H9 (cell line): ENCODE measurements around the gene NGFR. TPM values are rescaled to one million over a fixed set of nuclear protein-coding genes. Genes with fewer than 3 reads are reported as not detected.

Experiments
- DNase-seq: peaks from one replicate; pipeline ENCODE4 v3.0.0-alpha.2; 2017
- H2AFZ ChIP-seq: one replicate; pipeline ENCODE4 v1.6.1; 2013; ENCODE audit warnings: mild to moderate bottlenecking, low read length, control low read depth, moderate library complexity
- H2AK5ac ChIP-seq: 2 replicates; pipeline ENCODE4 v1.6.1; 2013; ENCODE audit warnings: low read length, control low read depth, mixed read lengths; ENCODE audit not compliant: insufficient read length
- H2BK120ac ChIP-seq: one replicate; pipeline ENCODE4 v1.6.1; 2013; ENCODE audit warnings: low read depth, mild to moderate bottlenecking, low read length, control low read depth, inconsistent platforms; ENCODE audit not compliant: poor library complexity, severe bottlenecking
- H2BK12ac ChIP-seq: 2 replicates; pipeline ENCODE4 v1.6.1; 2013; ENCODE audit warnings: low read length, control low read depth, mixed read lengths, low read depth; ENCODE audit not compliant: insufficient read length
- H2BK15ac ChIP-seq: 2 replicates; pipeline ENCODE4 v1.6.1; 2013; ENCODE audit warnings: low read depth, low read length, control low read depth
- H2BK20ac ChIP-seq: one replicate; pipeline ENCODE4 v1.6.1; 2013; ENCODE audit warnings: low read depth, mild to moderate bottlenecking, low read length, control low read depth, inconsistent platforms; ENCODE audit not compliant: poor library complexity, severe bottlenecking
- H2BK5ac ChIP-seq: 2 replicates; pipeline ENCODE4 v1.6.1; 2013; ENCODE audit warnings: low read length, control low read depth, mixed read lengths; ENCODE audit not compliant: insufficient read length
- H3K14ac ChIP-seq: 2 replicates; pipeline ENCODE4 v1.6.1; 2013; ENCODE audit warnings: low read length, control low read depth; ENCODE audit not compliant: insufficient read depth
- H3K18ac ChIP-seq: 2 replicates; pipeline ENCODE4 v1.6.1; 2013; ENCODE audit warnings: low read depth, mild to moderate bottlenecking, mixed read lengths, low read length, control low read depth; ENCODE audit not compliant: insufficient read length
- H3K23ac ChIP-seq: 2 replicates; pipeline ENCODE4 v1.6.1; 2013; ENCODE audit warnings: low read length, control low read depth, mixed read lengths, low read depth; ENCODE audit not compliant: insufficient read length
- H3K23me2 ChIP-seq: 2 replicates; pipeline ENCODE4 v1.6.1; 2013; ENCODE audit warnings: low read depth, mild to moderate bottlenecking, mixed read lengths, low read length, control low read depth; ENCODE audit not compliant: insufficient read length, poor library complexity, severe bottlenecking
- H3K27ac ChIP-seq: 2 replicates; pipeline ENCODE4 v1.5.1; 2013; ENCODE audit warnings: low read length, control low read depth, mixed read lengths, low read depth; ENCODE audit not compliant: insufficient read length
- H3K27me3 ChIP-seq: 2 replicates; pipeline ENCODE4 v1.6.1; 2013; ENCODE audit warnings: low read length, control low read depth, inconsistent platforms; ENCODE audit not compliant: insufficient read depth
- H3K4ac ChIP-seq: 2 replicates; pipeline ENCODE4 v1.6.1; 2013; ENCODE audit warnings: low read depth, mild to moderate bottlenecking, control low read depth, inconsistent platforms, low read length, moderate library complexity
- H3K4me1 ChIP-seq: 2 replicates; pipeline ENCODE4 v1.6.1; 2013; ENCODE audit warnings: low read length, control low read depth, inconsistent platforms; ENCODE audit not compliant: insufficient read depth
- H3K4me2 ChIP-seq: 2 replicates; pipeline ENCODE4 v1.6.1; 2013; ENCODE audit warnings: low read length, control low read depth, mixed read lengths; ENCODE audit not compliant: insufficient read length, insufficient read depth
- H3K56ac ChIP-seq: 2 replicates; pipeline ENCODE4 v1.6.1; 2013; ENCODE audit warnings: low read depth, mild to moderate bottlenecking, mixed read lengths, low read length, control low read depth; ENCODE audit not compliant: insufficient read length
- H3K79me1 ChIP-seq: 2 replicates; pipeline ENCODE4 v1.6.1; 2013; ENCODE audit warnings: low read depth, mild to moderate bottlenecking, moderate library complexity, low read length, control low read depth, inconsistent platforms; ENCODE audit not compliant: insufficient read depth, poor library complexity, severe bottlenecking
- H3K79me2 ChIP-seq: 2 replicates; pipeline ENCODE4 v1.6.1; 2013; ENCODE audit warnings: low read length, control low read depth, inconsistent platforms; ENCODE audit not compliant: insufficient read depth
- H3K9ac ChIP-seq: 2 replicates; pipeline ENCODE4 v1.6.1; 2013; ENCODE audit warnings: low read length, control low read depth, mixed read lengths; ENCODE audit not compliant: insufficient read length; ENCODE audit errors: extremely low read depth
- H3K9me3 ChIP-seq: one replicate; pipeline ENCODE4 v1.6.1; 2013; ENCODE audit warnings: low read depth, low read length, inconsistent platforms; ENCODE audit not compliant: control insufficient read depth
- H3T11ph ChIP-seq: one replicate; pipeline ENCODE4 v1.6.1; 2013; ENCODE audit warnings: mild to moderate bottlenecking, low read length, control low read depth, inconsistent platforms
- H4K20me1 ChIP-seq: one replicate; pipeline ENCODE4 v1.6.1; 2013; ENCODE audit not compliant: control insufficient read depth, insufficient read length, insufficient read depth
- H4K5ac ChIP-seq: 2 replicates; pipeline ENCODE4 v1.6.1; 2013; ENCODE audit warnings: low read depth, mild to moderate bottlenecking, mixed read lengths, low read length, control low read depth; ENCODE audit not compliant: insufficient read length
- H4K8ac ChIP-seq: replicated peaks from 2 replicates; pipeline ENCODE4 v1.6.1; 2013; ENCODE audit warnings: low read length, control low read depth, mixed read lengths, low read depth; ENCODE audit not compliant: insufficient read length
- H4K91ac ChIP-seq: 2 replicates; pipeline ENCODE4 v1.6.1; 2013; ENCODE audit warnings: low read depth, mild to moderate bottlenecking, moderate library complexity, mixed read lengths, low read length, control low read depth; ENCODE audit not compliant: insufficient read length
- H3K27ac Mint-ChIP-seq, 3 experiments: 2 replicates in 2 of 3; 3 replicates in 1 of 3; pipeline ENCODE4 v1.8.0; 2020 to 2021; ENCODE audit warnings: mixed read lengths in 3 of 3, mild to moderate bottlenecking in 1 of 3, moderate library complexity in 1 of 3
- H3K27me3 Mint-ChIP-seq: 2 replicates; pipeline ENCODE4 v1.8.0; 2021; ENCODE audit warnings: low read depth, mild to moderate bottlenecking, moderate library complexity, mixed read lengths
- H3K36me3 Mint-ChIP-seq, 3 experiments: 2 replicates in 2 of 3; 3 replicates in 1 of 3; pipeline ENCODE4 v1.8.0; 2020 to 2021; ENCODE audit warnings: low read depth in 3 of 3, mixed read lengths in 3 of 3; ENCODE audit not compliant: insufficient read depth in 1 of 3
- H3K4me1 Mint-ChIP-seq, 2 experiments: 2 replicates each; pipeline ENCODE4 v1.8.0; 2020; ENCODE audit warnings: mixed read lengths in 2 of 2
- H3K4me3 Mint-ChIP-seq, 2 experiments: 2 replicates in 1 of 2; 3 replicates in 1 of 2; pipeline ENCODE4 v1.8.0; 2020 to 2021; ENCODE audit warnings: mild to moderate bottlenecking in 2 of 2, mixed read lengths in 2 of 2, moderate library complexity in 1 of 2
- H3K9me3 Mint-ChIP-seq, 2 experiments: 2 replicates in 1 of 2; 3 replicates in 1 of 2; pipeline ENCODE4 v1.8.0; 2020; ENCODE audit warnings: mild to moderate bottlenecking in 2 of 2, mixed read lengths in 2 of 2, moderate library complexity in 1 of 2
- WGBS: extraction: QIAGEN DNeasy Blood & Tissue Kit; methylation state at CpG from one replicate; pipeline ENCODE4 v1.1.7; 2013; ENCODE audit warnings: missing lambda C conversion rate, low lambda C conversion rate, mixed read lengths; ENCODE audit not compliant: insufficient read length; ENCODE audit errors: extremely low coverage; 5-methylcytosine and 5-hydroxymethylcytosine counted together
- total RNA-seq: library from RNA; stranded (reverse); gene quantifications from 2 replicates; pipeline ENCODE4 v1.2.1, GENCODE V29; 2021
- TF ChIP-seq, protein P1 (sequence below): fragments of 200-600 bp; sonication (generic); conservative IDR thresholded peaks from 3 replicates; pipeline ENCODE4 v1.8.0; 2021; ENCODE audit warnings: antibody characterized with exemption, mild to moderate bottlenecking

NGFR gene
- total RNA-seq, 1 experiment from 2014 or later, result 9.6 TPM

DNA sequence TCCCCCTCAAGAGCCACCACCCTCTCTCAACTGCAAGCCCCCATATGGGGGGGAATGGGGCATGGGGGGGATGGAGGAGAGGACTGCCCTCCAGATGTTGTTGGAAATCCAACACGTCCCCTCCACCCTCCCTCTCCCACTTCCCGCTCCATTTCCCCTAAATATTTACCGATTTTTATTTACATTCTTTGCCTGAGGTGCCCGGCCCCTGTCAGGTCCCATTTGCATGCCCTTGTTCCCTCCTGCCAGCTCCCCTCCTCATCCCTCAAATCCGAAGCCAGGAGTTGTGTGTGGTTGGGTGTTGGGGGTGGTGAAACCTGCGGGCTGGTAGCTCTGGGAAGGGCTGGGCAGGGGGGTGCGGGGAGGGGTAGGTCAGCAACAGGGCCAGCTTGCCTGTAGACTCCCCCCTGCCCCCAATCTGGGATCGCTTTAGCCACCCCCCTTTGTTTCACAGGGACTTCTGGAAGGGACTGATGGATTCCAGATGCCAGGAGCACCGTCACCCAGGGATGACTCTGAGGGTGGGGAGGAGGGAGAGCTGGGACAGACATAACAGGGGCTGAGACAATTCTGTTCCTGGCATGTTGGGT, 39.7 kb upstream of the NGFR start:
- Mint-ChIP-seq H3K27me3 (peaks cover 11% of the 10 kb centered on the region), H3K27ac (no peak overlapping the region), H3K4me3 (no peak overlapping the region), H3K36me3 (no peaks in the 10 kb centered on the region), H3K9me3 (no peaks in the 10 kb centered on the region; a peak in 1 of 5 replicates), H3K4me1 (peaks cover 46 to 51% of the 10 kb centered on the region in 2 experiments)
- Histone ChIP-seq H3K27ac (no peak overlapping the region), H2AFZ (no peak overlapping the region), H3K23ac (no peak overlapping the region), H3K56ac (no peak overlapping the region), H2BK20ac (no peak overlapping the region), H4K5ac (no peak overlapping the region), H3K9ac (no peak overlapping the region), H3K9me3 (no peaks in the 10 kb centered on the region), H3K23me2 (no peaks in the 10 kb centered on the region), H2BK5ac (no peak overlapping the region), H2BK120ac (no peak overlapping the region), H4K8ac (no peak overlapping the region), H4K91ac (no peak overlapping the region), H3K18ac (no peak overlapping the region), H3K27me3 (no peaks in the 10 kb centered on the region; the same call in 1 of the 2 replicates), H3K79me1 (no peaks in the 10 kb centered on the region), H3K4ac (no peak overlapping the region), H3T11ph (no peak overlapping the region), H2AK5ac (no peak overlapping the region), H2BK12ac (no peak overlapping the region), H3K4me1 (peaks cover 8% of the 10 kb centered on the region; the same call in 1 of the 2 replicates), H2BK15ac (no peak overlapping the region), H3K14ac (no peak overlapping the region), H4K20me1 (no peaks in the 10 kb centered on the region), H3K79me2 (no peaks in the 10 kb centered on the region), H3K4me2 (no peak overlapping the region)
- no peak for DNase-seq
- TF ChIP-seq, protein P1, sequence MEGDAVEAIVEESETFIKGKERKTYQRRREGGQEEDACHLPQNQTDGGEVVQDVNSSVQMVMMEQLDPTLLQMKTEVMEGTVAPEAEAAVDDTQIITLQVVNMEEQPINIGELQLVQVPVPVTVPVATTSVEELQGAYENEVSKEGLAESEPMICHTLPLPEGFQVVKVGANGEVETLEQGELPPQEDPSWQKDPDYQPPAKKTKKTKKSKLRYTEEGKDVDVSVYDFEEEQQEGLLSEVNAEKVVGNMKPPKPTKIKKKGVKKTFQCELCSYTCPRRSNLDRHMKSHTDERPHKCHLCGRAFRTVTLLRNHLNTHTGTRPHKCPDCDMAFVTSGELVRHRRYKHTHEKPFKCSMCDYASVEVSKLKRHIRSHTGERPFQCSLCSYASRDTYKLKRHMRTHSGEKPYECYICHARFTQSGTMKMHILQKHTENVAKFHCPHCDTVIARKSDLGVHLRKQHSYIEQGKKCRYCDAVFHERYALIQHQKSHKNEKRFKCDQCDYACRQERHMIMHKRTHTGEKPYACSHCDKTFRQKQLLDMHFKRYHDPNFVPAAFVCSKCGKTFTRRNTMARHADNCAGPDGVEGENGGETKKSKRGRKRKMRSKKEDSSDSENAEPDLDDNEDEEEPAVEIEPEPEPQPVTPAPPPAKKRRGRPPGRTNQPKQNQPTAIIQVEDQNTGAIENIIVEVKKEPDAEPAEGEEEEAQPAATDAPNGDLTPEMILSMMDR, result no peak
- WGBS, result no CpG with 5 or more reads among the region's 9 CpGs
